GM12892 (cell line): Measurements from ENCODE around the gene ZNF554.

Experiments
- POLR2A ChIP-seq: IDR thresholded peaks from 2 replicates; pipeline ENCODE4 v1.6.1; 2011; ENCODE audit warnings: low read depth, low read length, control low read depth
- POLR2AphosphoS5 ChIP-seq: IDR thresholded peaks from 2 replicates; pipeline ENCODE4 v1.6.1; 2011; ENCODE audit warnings: low read depth, low read length, control low read depth

DNA sequence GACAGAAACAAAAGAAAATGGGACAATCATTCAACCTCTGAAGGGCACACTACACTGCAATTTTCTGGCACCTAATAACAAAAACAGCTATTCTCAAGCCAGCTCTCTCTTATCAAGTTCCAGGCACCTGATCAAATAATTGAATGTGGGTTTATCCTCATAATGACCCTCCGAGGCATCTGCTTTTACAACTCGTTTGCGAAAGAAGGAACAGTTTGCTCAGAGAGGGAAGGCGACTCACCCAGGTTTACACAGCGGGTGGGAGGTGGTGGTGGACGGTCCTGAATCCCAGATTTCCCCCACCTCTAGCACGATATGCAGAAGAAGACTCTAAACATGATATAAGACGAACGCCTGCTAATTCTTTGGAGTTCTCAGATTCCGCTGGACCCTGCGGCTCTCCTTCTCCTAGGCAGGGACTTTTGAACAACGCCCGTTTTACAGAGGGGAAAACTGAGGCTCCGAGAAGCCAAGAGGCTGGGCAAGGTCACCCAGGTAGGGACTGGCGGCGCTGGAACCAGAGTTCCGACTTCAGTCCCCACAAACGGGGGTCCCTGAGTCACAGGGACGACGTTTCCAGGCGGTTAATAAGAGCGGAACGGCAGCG is 37.2 kb upstream of the ZNF554 start:
- no peak for TF ChIP-seq POLR2AphosphoS5
- TF ChIP-seq POLR2A: no peak
